HuH-7 (cell line): ENCODE results near the gene GNG7.
"Not testable (repeated sequence)": the region's sequence is repeated elsewhere in the genome, so short reads cannot be mapped to it uniquely, and the experiment has no call there.

Experiments used
- DNase-seq: peaks from one replicate; pipeline ENCODE4 v3.0.0; 2011; ENCODE audit warnings: low spot score

The GNG7 gene

GRCh38 chr19:2726904-2727639 is 24.6 kb upstream of the GNG7 start:
- DNase-seq, result no peak

GRCh38 chr19:2726160-2726855 is 23.8 kb upstream of the GNG7 start:
- DNase-seq, result no peak

GRCh38 chr19:2724148-2724557 is 21.7 kb upstream of the GNG7 start:
- no peak for DNase-seq

- no peak for DNase-seq
Measured at GRCh38 chr19:2723747-2724146, 21.3 kb upstream of the GNG7 start.

GRCh38 chr19:2723345-2723715 is 20.8 kb upstream of the GNG7 start:
- no peak for DNase-seq

GRCh38 chr19:2722541-2723344 is 20.2 kb upstream of the GNG7 start:
- DNase-seq, result no peak

GRCh38 chr19:2721570-2722540 is 19.4 kb upstream of the GNG7 start:
- no peak for DNase-seq

GRCh38 chr19:2720777-2721569 is 18.5 kb upstream of the GNG7 start, which contains the start of gene DIRAS1:
Gene DIRAS1, minus strand, starts transcription at chr19:2721372. Its CDS starts 3,566 bp downstream, at chr19:2717806.
- no peak for DNase-seq

- DNase-seq, result no peak
Measured at GRCh38 chr19:2719920-2720776, 17.7 kb upstream of the GNG7 start.

- DNase-seq, result no peak
Measured at GRCh38 chr19:2719232-2719735, 16.8 kb upstream of the GNG7 start.

- no peak for DNase-seq
Measured at GRCh38 chr19:2717638-2718541, 15.4 kb upstream of the GNG7 start.

- DNase-seq, result no peak
Measured at GRCh38 chr19:2716722-2717637, 14.5 kb upstream of the GNG7 start.

GRCh38 chr19:2716275-2716650 is 13.8 kb upstream of the GNG7 start:
- no peak for DNase-seq

GRCh38 chr19:2715470-2716274 is 13.2 kb upstream of the GNG7 start:
- no peak for DNase-seq

- DNase-seq, result no peak
Measured at GRCh38 chr19:2714531-2715269, 12.2 kb upstream of the GNG7 start.

GRCh38 chr19:2714102-2714501 is 11.6 kb upstream of the GNG7 start:
- not testable (repeated sequence) for DNase-seq
